Fibroblast of upper back skin (primary cell): ENCODE data around the gene MYMX.

ENCODE experiments used
- DNase-seq: peaks from one replicate; pipeline ENCODE4 v3.0.0-alpha.2; 2013

Gene MYMX

GRCh38 chr6:44234101-44235025 lies 17.6 kb downstream of the MYMX start:
- peak; percentile 78 for DNase-seq

- DNase-seq, result no peak
These were observed 18.5 kb downstream of the MYMX start for GRCh38 chr6:44235269-44235668.

GRCh38 chr6:44235891-44236516 lies 19.3 kb downstream of the MYMX start:
- DNase-seq, result no peak

GRCh38 chr6:44237021-44237812 lies 20.5 kb downstream of the MYMX start:
- peak; percentile 91 for DNase-seq

- peak; percentile 52 for DNase-seq
These were observed 21.2 kb downstream of the MYMX start for GRCh38 chr6:44237813-44238433.

- no peak for DNase-seq
These were observed 22.1 kb downstream of the MYMX start for GRCh38 chr6:44238687-44239350.

GRCh38 chr6:44243345-44243744 lies 26.6 kb downstream of the MYMX start:
- no peak for DNase-seq

- DNase-seq, result no peak
These were observed 28.7 kb downstream of the MYMX start for GRCh38 chr6:44245391-44245911.

- peak; percentile 78 for DNase-seq
These were observed 29.4 kb downstream of the MYMX start for GRCh38 chr6:44245912-44246662.

GRCh38 chr6:44246663-44247337 lies 30.1 kb downstream of the MYMX start, which contains the start of gene HSP90AB1:
Gene HSP90AB1 (plus strand): TSS chr6:44247101. CDS start chr6:44248630, 1,529 bp downstream.
- peak; percentile 98 for DNase-seq

- peak; percentile 50 for DNase-seq
These were observed 30.9 kb downstream of the MYMX start for GRCh38 chr6:44247338-44248302.

- no peak for DNase-seq
These were observed 31.9 kb downstream of the MYMX start for GRCh38 chr6:44248579-44248978.

- DNase-seq, result no peak
These were observed 32.5 kb downstream of the MYMX start for GRCh38 chr6:44249082-44249748.

- DNase-seq, result no peak
These were observed 33.5 kb downstream of the MYMX start for GRCh38 chr6:44250067-44250717.

GRCh38 chr6:44250718-44251123 lies 34.0 kb downstream of the MYMX start:
- DNase-seq, result no peak

GRCh38 chr6:44251576-44252524 lies 35.1 kb downstream of the MYMX start:
- no peak for DNase-seq
